HFFc6 (cell line): ENCODE measurements around the gene OPRL1. TPM values are rescaled to one million over a fixed set of nuclear protein-coding genes. Genes with fewer than 3 reads are reported as not detected.

Experiments
- DNase-seq: peaks from one replicate; pipeline ENCODE4 v3.0.0-alpha.2; 2018
- H3K27ac Mint-ChIP-seq: 2 replicates; pipeline ENCODE4 v1.8.0; 2020; ENCODE audit warnings: mild to moderate bottlenecking, mixed read lengths
- H3K27me3 Mint-ChIP-seq: 2 replicates; pipeline ENCODE4 v1.8.0; 2021; ENCODE audit warnings: mild to moderate bottlenecking, moderate library complexity, mixed read lengths; ENCODE audit not compliant: insufficient read depth
- H3K36me3 Mint-ChIP-seq: 2 replicates; pipeline ENCODE4 v1.8.0; 2021; ENCODE audit warnings: low read depth, mixed read lengths
- H3K4me1 Mint-ChIP-seq: 2 replicates; pipeline ENCODE4 v1.8.0; 2020; ENCODE audit warnings: low read depth, mixed read lengths
- H3K4me3 Mint-ChIP-seq: 2 replicates; pipeline ENCODE4 v1.8.0; 2020; ENCODE audit warnings: mild to moderate bottlenecking, moderate library complexity, mixed read lengths
- H3K9me3 Mint-ChIP-seq: 2 replicates; pipeline ENCODE4 v1.8.0; 2020; ENCODE audit warnings: mild to moderate bottlenecking, mixed read lengths
- CTCF ChIP-seq: fragments of 200-600 bp; sonication (generic); IDR thresholded peaks from 2 replicates; pipeline ENCODE4 v1.5.0; 2021; ENCODE audit warnings: antibody characterized with exemption, mild to moderate bottlenecking
- total RNA-seq, 6 experiments: library from RNA; stranded (reverse); fragmentation: NEBNext Ultra II Directional; extraction: Animal tissue kit (Norgen Biotek cat#: 25700); gene quantifications; 2 replicates in 1 of 6; 3 replicates in 5 of 6; pipeline ENCODE4 v1.2.3, GENCODE V29; 2021

OPRL1 gene
- total RNA-seq, 6 experiments from 2014 or later: 0.27 to 1.00 (median 0.41) TPM

DNA sequence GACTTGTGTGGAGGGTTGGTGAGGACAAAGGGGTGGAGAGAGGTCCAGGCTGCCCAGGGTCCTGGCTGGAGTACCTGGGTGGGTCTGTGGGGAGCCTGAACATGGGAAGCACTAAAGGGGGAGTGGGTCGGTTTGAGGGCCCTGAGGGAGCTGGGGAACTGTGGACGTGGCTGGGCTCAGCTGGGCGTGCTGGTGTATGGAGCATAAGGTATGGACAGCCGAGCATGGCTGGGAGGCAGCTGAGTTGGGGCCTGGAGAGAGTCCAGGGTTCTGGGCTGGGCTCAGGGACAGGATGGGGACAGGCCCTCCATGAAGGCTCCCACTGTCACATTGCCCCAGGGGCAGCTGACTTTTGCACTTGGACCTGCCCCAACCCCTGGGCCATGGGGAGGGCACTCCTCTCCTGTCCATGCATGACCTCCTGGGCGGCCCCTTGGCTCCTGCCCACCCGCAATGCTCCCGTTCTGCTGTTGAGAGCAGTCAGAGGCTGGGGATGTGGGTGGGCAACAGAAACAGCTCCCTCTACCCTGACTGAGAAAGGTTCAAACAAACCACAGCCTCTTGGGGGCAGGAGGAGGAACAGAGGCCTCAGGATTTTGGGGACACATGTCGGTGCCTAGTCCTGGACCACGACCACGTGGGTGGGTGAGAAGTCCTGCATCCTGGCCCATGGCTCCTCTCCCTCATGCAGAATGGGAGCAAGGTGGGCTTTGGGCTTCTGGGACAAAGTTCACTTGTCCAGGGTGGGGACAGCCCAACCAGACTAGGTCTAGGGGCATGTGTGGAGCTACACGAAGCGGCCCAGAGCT, 39.4 kb upstream of the OPRL1 start:
- no peak for TF ChIP-seq CTCF
- no peak overlapping the region for H3K27ac Mint-ChIP-seq

GRCh38 chr20:64041040-64041780, 38.7 kb upstream of the OPRL1 start:
- DNase-seq: no peak
- no peaks in the 10 kb centered on the region for H3K9me3 Mint-ChIP-seq
- H3K27ac Mint-ChIP-seq: no peak overlapping the region
- peaks cover 26% of the 10 kb centered on the region for H3K27me3 Mint-ChIP-seq
- no peak for TF ChIP-seq CTCF
- H3K4me1 Mint-ChIP-seq: peaks cover 15% of the 10 kb centered on the region
- H3K36me3 Mint-ChIP-seq: no peaks in the 10 kb centered on the region
- no peak overlapping the region for H3K4me3 Mint-ChIP-seq

More for the DNA sequence above, 39.4 kb upstream of the OPRL1 start:
- Mint-ChIP-seq H3K27me3 (peaks cover 26% of the 10 kb centered on the region), H3K36me3 (no peaks in the 10 kb centered on the region), H3K9me3 (no peaks in the 10 kb centered on the region), H3K4me3 (no peak overlapping the region), H3K4me1 (peaks cover 15% of the 10 kb centered on the region)
- no peak for DNase-seq

DNA sequence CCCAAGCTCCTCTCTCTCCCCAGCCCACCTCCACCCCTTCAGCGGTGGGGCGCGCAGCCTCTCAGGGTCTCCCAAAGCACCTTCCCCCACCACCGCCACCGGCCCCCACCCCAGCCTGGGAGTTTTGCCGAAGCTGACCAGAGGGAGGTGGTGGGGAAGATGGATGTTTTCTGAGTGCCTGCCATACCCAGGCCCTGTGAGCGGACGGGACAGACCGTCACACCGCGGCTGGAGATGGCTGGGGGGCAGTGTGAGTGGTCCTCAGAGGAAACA, 38.2 kb upstream of the OPRL1 start:
- Mint-ChIP-seq H3K4me3 (no peak overlapping the region), H3K9me3 (no peaks in the 10 kb centered on the region), H3K36me3 (no peaks in the 10 kb centered on the region), H3K27ac (no peak overlapping the region), H3K4me1 (peaks cover 15% of the 10 kb centered on the region), H3K27me3 (peaks cover 30% of the 10 kb centered on the region)
- no peak for DNase-seq
- TF ChIP-seq CTCF: no peak

DNA sequence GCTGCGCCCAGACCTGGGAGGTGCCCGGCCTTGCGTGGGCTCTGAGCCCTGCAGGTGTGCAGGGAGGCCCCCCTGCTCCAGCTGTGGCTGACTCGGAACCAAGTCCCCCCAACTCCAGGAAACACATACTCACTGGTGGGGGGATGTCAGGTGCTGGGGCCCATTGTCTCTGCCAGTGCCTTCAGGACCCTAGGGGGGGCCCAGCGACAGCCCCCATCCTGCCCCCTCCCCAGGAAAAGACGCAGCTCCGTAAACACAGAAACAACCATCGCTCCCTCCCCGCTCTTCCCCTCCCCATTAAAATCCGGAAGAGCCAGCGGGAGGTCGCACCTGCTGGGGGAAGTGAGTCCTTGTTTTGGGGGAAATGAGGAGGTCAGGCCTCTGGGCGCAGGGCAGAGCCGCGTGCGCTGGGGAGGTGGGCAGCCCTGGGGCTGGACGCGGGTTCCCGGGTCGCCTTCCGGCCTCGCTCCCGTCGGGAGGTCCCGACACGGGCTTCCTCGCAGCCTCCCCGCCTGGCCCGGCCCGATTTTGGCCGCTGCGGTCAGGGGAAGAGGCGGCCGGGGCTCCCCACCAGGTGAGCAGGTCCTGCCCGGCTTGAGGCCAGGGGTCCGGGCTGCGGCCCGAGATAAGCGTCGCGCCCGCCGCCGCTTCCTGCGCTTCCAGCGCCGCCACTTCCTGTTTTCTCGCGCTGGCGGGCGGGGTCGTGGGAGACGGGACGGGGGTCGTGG, 37.7 kb upstream of the OPRL1 start:
- Mint-ChIP-seq H3K9me3 (no peaks in the 10 kb centered on the region), H3K4me3 (no peak overlapping the region), H3K27ac (no peak overlapping the region), H3K4me1 (peaks cover 15% of the 10 kb centered on the region), H3K36me3 (no peaks in the 10 kb centered on the region), H3K27me3 (peaks cover 33% of the 10 kb centered on the region)
- no peak for DNase-seq
- no peak for TF ChIP-seq CTCF

DNA sequence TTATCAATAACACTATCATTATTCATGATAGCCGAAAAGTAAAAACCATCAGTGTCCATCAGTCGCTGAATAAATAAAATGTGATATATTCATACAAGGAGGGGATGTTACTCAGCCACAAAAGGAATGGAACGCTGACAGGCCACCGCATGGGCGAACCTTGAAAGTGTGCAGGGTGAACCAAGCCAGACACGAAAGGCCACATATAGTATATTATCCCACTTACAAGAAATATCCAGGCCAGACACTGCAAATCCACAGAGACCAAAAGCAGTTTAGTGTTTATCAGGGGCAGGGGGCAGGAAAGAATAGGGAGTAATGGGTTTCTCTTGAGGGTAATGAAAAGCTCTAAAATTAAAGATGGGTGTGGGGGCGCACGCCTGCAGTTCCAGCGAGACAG, 36.1 kb upstream of the OPRL1 start:
- H3K4me3 Mint-ChIP-seq: no peak overlapping the region
- H3K27me3 Mint-ChIP-seq: peaks cover 30% of the 10 kb centered on the region
- no peaks in the 10 kb centered on the region for H3K36me3 Mint-ChIP-seq
- H3K4me1 Mint-ChIP-seq: peaks cover 12% of the 10 kb centered on the region
- H3K27ac Mint-ChIP-seq: no peak overlapping the region
- H3K9me3 Mint-ChIP-seq: no peaks in the 10 kb centered on the region
- no peak for DNase-seq
- TF ChIP-seq CTCF: no peak
